ENCODE results near the gene RAD51B. TPM values are rescaled to one million over a fixed set of nuclear protein-coding genes. Genes with fewer than 3 reads are reported as not detected.

Gene RAD51B
- polyA plus RNA-seq, 1 donor (not counting 4 experiments of a cell fraction or from before 2014, with no cell fraction given), result 13.3 TPM

GRCh38 chr14:67879026-67879425 lies 59.4 kb downstream of the RAD51B start:
- Histone ChIP-seq H3K9me1 (ENCODE audit: control insufficient read depth, extremely low read depth, insufficient read depth, low read length) (no peaks in the 10 kb centered on the region), H3K27ac (ENCODE audit: control insufficient read depth, insufficient read depth, low read length) (no peak overlapping the region), H3K4me1 (ENCODE audit: control insufficient read depth, extremely low read depth, insufficient read depth, low read length) (no peaks in the 10 kb centered on the region), H3K36me3 (ENCODE audit: control insufficient read depth in 2 of 2, extremely low read depth in 1 of 2, insufficient read depth in 2 of 2, low read length in 2 of 2) (no peaks in the 10 kb centered on the region), H3K9ac (ENCODE audit: control insufficient read depth, extremely low read depth, insufficient read depth, low read length) (no peak overlapping the region), H3K4me2 (ENCODE audit: control insufficient read depth, extremely low read depth, insufficient read depth, low read depth, low read length) (no peak overlapping the region), H3K9me3 (ENCODE audit: control insufficient read depth, low read depth, low read length) (no peaks in the 10 kb centered on the region), H3K4me3 (ENCODE audit: control insufficient read depth in 2 of 3, extremely low read depth in 1 of 3, insufficient read depth in 2 of 3, low read depth in 1 of 3, low read length in 3 of 3) (no peak overlapping the region), H2AFZ (ENCODE audit: control insufficient read depth, low read length) (no peak overlapping the region), H4K20me1 (ENCODE audit: control insufficient read depth, extremely low read depth, insufficient read depth, low read length) (no peaks in the 10 kb centered on the region), H3K79me2 (ENCODE audit: control insufficient read depth, insufficient read depth, low read length) (no peaks in the 10 kb centered on the region), H3K27me3 (ENCODE audit: control insufficient read depth, extremely low read depth, insufficient read depth, low read length) (no peaks in the 10 kb centered on the region)
- dilution Hi-C loops (cut with MboI; ENCODE audit: extremely low pct_ligation_motif_present, low sequenced_read_pairs), result no loop called here
- DNase-seq (ENCODE audit: low read depth, low spot score) (no peak), FAIRE-seq (no peak)
- TF ChIP-seq CTCF (optimal IDR thresholded peaks at IDR 0.05 in 1 of 3, IDR thresholded peaks at IDR 0.05 in 1 of 3, conservative IDR thresholded peaks at IDR 0.05 in 1 of 3; ENCODE audit: extremely low read depth in 1 of 3, insufficient read depth in 2 of 3, low read length in 3 of 3), result no peak
- TF ChIP-seq EZH2 (IDR thresholded peaks at IDR 0.05; ENCODE audit: low read length), result no peak

- Histone ChIP-seq H3K36me3 (ENCODE audit: control insufficient read depth in 2 of 2, extremely low read depth in 1 of 2, insufficient read depth in 2 of 2, low read length in 2 of 2) (no peaks in the 10 kb centered on the region), H3K9me3 (ENCODE audit: control insufficient read depth, low read depth, low read length) (no peaks in the 10 kb centered on the region), H3K4me2 (ENCODE audit: control insufficient read depth, extremely low read depth, insufficient read depth, low read depth, low read length) (no peak overlapping the region), H3K79me2 (ENCODE audit: control insufficient read depth, insufficient read depth, low read length) (no peaks in the 10 kb centered on the region), H3K4me1 (ENCODE audit: control insufficient read depth, extremely low read depth, insufficient read depth, low read length) (no peaks in the 10 kb centered on the region), H3K27ac (ENCODE audit: control insufficient read depth, insufficient read depth, low read length) (no peak overlapping the region), H4K20me1 (ENCODE audit: control insufficient read depth, extremely low read depth, insufficient read depth, low read length) (no peaks in the 10 kb centered on the region), H3K9ac (ENCODE audit: control insufficient read depth, extremely low read depth, insufficient read depth, low read length) (no peak overlapping the region), H3K4me3 (ENCODE audit: control insufficient read depth in 2 of 3, extremely low read depth in 1 of 3, insufficient read depth in 2 of 3, low read depth in 1 of 3, low read length in 3 of 3) (no peak overlapping the region), H3K9me1 (ENCODE audit: control insufficient read depth, extremely low read depth, insufficient read depth, low read length) (no peaks in the 10 kb centered on the region), H2AFZ (ENCODE audit: control insufficient read depth, low read length) (no peak overlapping the region), H3K27me3 (ENCODE audit: control insufficient read depth, extremely low read depth, insufficient read depth, low read length) (no peaks in the 10 kb centered on the region)
- FAIRE-seq (no peak), DNase-seq (ENCODE audit: low read depth, low spot score) (no peak)
- TF ChIP-seq CTCF (optimal IDR thresholded peaks at IDR 0.05 in 1 of 3, IDR thresholded peaks at IDR 0.05 in 1 of 3, conservative IDR thresholded peaks at IDR 0.05 in 1 of 3; ENCODE audit: extremely low read depth in 1 of 3, insufficient read depth in 2 of 3, low read length in 3 of 3), result no peak
- no peak for TF ChIP-seq EZH2 (IDR thresholded peaks at IDR 0.05; ENCODE audit: low read length)
- dilution Hi-C loops (cut with MboI; ENCODE audit: extremely low pct_ligation_motif_present, low sequenced_read_pairs), result no loop called here
These were observed 61.6 kb downstream of the RAD51B start for GRCh38 chr14:67881225-67881624.

Data from keratinocyte (primary cell).